ENCODE results near the gene PRKAA1.
A peak's percentile ranks its signal among the peaks of the same experiment; 100 is the strongest.

Gene PRKAA1

GRCh38 chr5:40798012-40798800 lies at the start of gene PRKAA1:
Gene PRKAA1, minus strand, starts transcription at chr5:40798374. Its CDS starts 185 bp downstream, at chr5:40798189.
- peak; percentile 87 for DNase-seq (ENCODE audit: low read depth)

- DNase-seq (ENCODE audit: low read depth), result no peak
Observed at GRCh38 chr5:40847525-40847924, 49.4 kb upstream of the PRKAA1 start.

- no peak for DNase-seq (ENCODE audit: low read depth)
Observed at GRCh38 chr5:40846371-40846770, 48.2 kb upstream of the PRKAA1 start.

GRCh38 chr5:40844565-40844964 lies 46.4 kb upstream of the PRKAA1 start:
- DNase-seq (ENCODE audit: low read depth), result no peak

GRCh38 chr5:40842351-40842750 lies 44.2 kb upstream of the PRKAA1 start:
- DNase-seq (ENCODE audit: low read depth), result no peak

GRCh38 chr5:40841068-40841805 lies 43.1 kb upstream of the PRKAA1 start, which contains the start of gene CARD6:
Gene CARD6, plus strand, starts transcription at chr5:40841367. Its CDS starts 16 bp downstream, at chr5:40841383.
- DNase-seq (ENCODE audit: low read depth), result no peak

- no peak for DNase-seq (ENCODE audit: low read depth)
Observed at GRCh38 chr5:40838086-40838485, 39.9 kb upstream of the PRKAA1 start.

GRCh38 chr5:40834849-40835787 lies 36.9 kb upstream of the PRKAA1 start, which contains the start of gene RPL37:
Gene RPL37, minus strand, starts transcription at chr5:40835222. Its CDS starts 37 bp downstream, at chr5:40835185.
- peak; percentile 81 for DNase-seq (ENCODE audit: low read depth)

- DNase-seq (ENCODE audit: low read depth), result peak; percentile 11
Observed at GRCh38 chr5:40834391-40834848, 36.2 kb upstream of the PRKAA1 start.

GRCh38 chr5:40833712-40834229 lies 35.6 kb upstream of the PRKAA1 start:
- DNase-seq (ENCODE audit: low read depth), result no peak

GRCh38 chr5:40832345-40832744 lies 34.2 kb upstream of the PRKAA1 start:
- no peak for DNase-seq (ENCODE audit: low read depth)

GRCh38 chr5:40831346-40832210 lies 33.4 kb upstream of the PRKAA1 start:
- DNase-seq (ENCODE audit: low read depth), result no peak

GRCh38 chr5:40829748-40830533 lies 31.8 kb upstream of the PRKAA1 start:
- DNase-seq (ENCODE audit: low read depth), result no peak

GRCh38 chr5:40828690-40829661 lies 30.8 kb upstream of the PRKAA1 start:
- no peak for DNase-seq (ENCODE audit: low read depth)

- no peak for DNase-seq (ENCODE audit: low read depth)
Observed at GRCh38 chr5:40828021-40828631, 30.0 kb upstream of the PRKAA1 start.

- DNase-seq (ENCODE audit: low read depth), result no peak
Observed at GRCh38 chr5:40827188-40827977, 29.2 kb upstream of the PRKAA1 start.

GRCh38 chr5:40826489-40827187 lies 28.5 kb upstream of the PRKAA1 start:
- DNase-seq (ENCODE audit: low read depth), result no peak

Measured in activated T-cell treated with anti-CD3 and anti-CD28 coated beads for 1 hour (primary cell).